Prostate gland (tissue), 2 donors: Measurements from ENCODE around the gene ANLN.

Source experiments
- CTCF ChIP-seq, 4 experiments: fragments of 200-600 bp in 2 of 4; fragments of 450-650 bp in 2 of 4; sonication (generic) in 2 of 4; IDR thresholded peaks; 1 replicate in 3 of 4; 2 replicates in 1 of 4; pipeline ENCODE4 v1.5.1; 2016 to 2019; ENCODE audit warnings: antibody characterized with exemption in 4 of 4, mild to moderate bottlenecking in 2 of 4, moderate library complexity in 2 of 4
- POLR2A ChIP-seq: fragments of 450-650 bp; IDR thresholded peaks from one replicate; pipeline ENCODE4 v1.6.1; 2016; ENCODE audit warnings: antibody characterized with exemption, mild to moderate bottlenecking
- POLR2AphosphoS5 ChIP-seq: sonication (generic); formaldehyde crosslinking; IDR thresholded peaks from one replicate; pipeline ENCODE4 v1.6.1; 2017; ENCODE audit warnings: antibody characterized with exemption

- no peak for TF ChIP-seq CTCF (IDR thresholded peaks at IDR 0.05)
- TF ChIP-seq POLR2AphosphoS5, result no peak
- TF ChIP-seq POLR2A, result no peak
Measured at GRCh38 chr7:36462551-36463137, 73.0 kb downstream of the ANLN start.
